SU-DHL-6 (cell line): ENCODE data around the gene TPR.

Experiments
- EZH2phosphoT487 ChIP-seq: fragments of 200-600 bp; sonication (generic), shearing (Covaris generic); conservative IDR thresholded peaks from 2 replicates; pipeline ENCODE4 v1.6.1; 2018; ENCODE audit warnings: mild to moderate bottlenecking, antibody characterized with exemption, low read length, moderate library complexity, mixed read lengths
- TF ChIP-seq, protein P1 (sequence below): fragments of 200-600 bp; sonication (generic); IDR thresholded peaks from one replicate; pipeline ENCODE4 v1.5.1; 2017; ENCODE audit warnings: antibody characterized with exemption, mild to moderate bottlenecking, low read length, moderate library complexity; ENCODE audit not compliant: insufficient read depth, poor library complexity, severe bottlenecking

GRCh38 chr1:186307445-186307844 lies 67.6 kb downstream of the TPR start:
- TF ChIP-seq, protein P1, sequence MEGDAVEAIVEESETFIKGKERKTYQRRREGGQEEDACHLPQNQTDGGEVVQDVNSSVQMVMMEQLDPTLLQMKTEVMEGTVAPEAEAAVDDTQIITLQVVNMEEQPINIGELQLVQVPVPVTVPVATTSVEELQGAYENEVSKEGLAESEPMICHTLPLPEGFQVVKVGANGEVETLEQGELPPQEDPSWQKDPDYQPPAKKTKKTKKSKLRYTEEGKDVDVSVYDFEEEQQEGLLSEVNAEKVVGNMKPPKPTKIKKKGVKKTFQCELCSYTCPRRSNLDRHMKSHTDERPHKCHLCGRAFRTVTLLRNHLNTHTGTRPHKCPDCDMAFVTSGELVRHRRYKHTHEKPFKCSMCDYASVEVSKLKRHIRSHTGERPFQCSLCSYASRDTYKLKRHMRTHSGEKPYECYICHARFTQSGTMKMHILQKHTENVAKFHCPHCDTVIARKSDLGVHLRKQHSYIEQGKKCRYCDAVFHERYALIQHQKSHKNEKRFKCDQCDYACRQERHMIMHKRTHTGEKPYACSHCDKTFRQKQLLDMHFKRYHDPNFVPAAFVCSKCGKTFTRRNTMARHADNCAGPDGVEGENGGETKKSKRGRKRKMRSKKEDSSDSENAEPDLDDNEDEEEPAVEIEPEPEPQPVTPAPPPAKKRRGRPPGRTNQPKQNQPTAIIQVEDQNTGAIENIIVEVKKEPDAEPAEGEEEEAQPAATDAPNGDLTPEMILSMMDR: no peak
- no peak for TF ChIP-seq EZH2phosphoT487
